DMS 273 (cell line): Measurements from ENCODE around the gene NPEPL1.

Experiments
- DNase-seq: peaks from one replicate; lab custom pipeline; 2025; ENCODE audit not compliant: unreplicated experiment; lab: John Stamatoyannopoulos, UW

The NPEPL1 gene

GRCh38 chr20:58700121-58700821 is 7.7 kb downstream of the NPEPL1 start:
- DNase-seq = no peak

GRCh38 chr20:58700823-58701222 is 8.2 kb downstream of the NPEPL1 start:
- DNase-seq = no peak

GRCh38 chr20:58701431-58702160 is 9.0 kb downstream of the NPEPL1 start:
- DNase-seq = no peak

GRCh38 chr20:58702161-58702510 is 9.5 kb downstream of the NPEPL1 start:
- DNase-seq = no peak

GRCh38 chr20:58702859-58703648 is 10.5 kb downstream of the NPEPL1 start:
- no peak for DNase-seq

GRCh38 chr20:58703765-58704371 is 11.3 kb downstream of the NPEPL1 start:
- no peak for DNase-seq

GRCh38 chr20:58705208-58705926 is 12.8 kb downstream of the NPEPL1 start:
- DNase-seq = peak; percentile 31

- DNase-seq = no peak
These were observed 13.7 kb downstream of the NPEPL1 start for GRCh38 chr20:58706150-58706892.

- no peak for DNase-seq
These were observed 14.5 kb downstream of the NPEPL1 start for GRCh38 chr20:58706975-58707681.

GRCh38 chr20:58707770-58708169 is 15.2 kb downstream of the NPEPL1 start:
- no peak for DNase-seq

- peak; percentile 55 for DNase-seq
These were observed 15.8 kb downstream of the NPEPL1 start for GRCh38 chr20:58708246-58708931.

GRCh38 chr20:58709013-58709702 is 16.6 kb downstream of the NPEPL1 start:
- DNase-seq = no peak

- DNase-seq = no peak
These were observed 17.1 kb downstream of the NPEPL1 start for GRCh38 chr20:58709703-58710039.

- no peak for DNase-seq
These were observed 18.1 kb downstream of the NPEPL1 start for GRCh38 chr20:58710481-58711265.

- DNase-seq = no peak
These were observed 18.9 kb downstream of the NPEPL1 start for GRCh38 chr20:58711266-58712051.

- DNase-seq = no peak
These were observed 19.7 kb downstream of the NPEPL1 start for GRCh38 chr20:58712151-58712791.
